B cell (primary cell): ENCODE measurements around the gene ANOS1. TPM values are rescaled to one million over a fixed set of nuclear protein-coding genes. Genes with fewer than 3 reads are reported as not detected.
"Not testable (repeated sequence)": the region's sequence is repeated elsewhere in the genome, so short reads cannot be mapped to it uniquely, and the experiment has no call there.

ENCODE experiments used
- ATAC-seq: fragments of 200-7000 bp; cut with Tn5 transposase; one replicate; pipeline ENCODE4 v1.10.0; 2021; ENCODE audit warnings: low read depth, mild to moderate bottlenecking, moderate number of reproducible peaks, moderate library complexity
- CTCF ChIA-PET: fragments of 350-600 bp; sonication (Branson Sonifier 250); formaldehyde crosslinking; loops from one replicate; lab custom pipeline; 2021; ENCODE audit warnings: antibody characterized with exemption, inconsistent platforms; lab: Charles Lee
- POLR2A ChIA-PET: fragments of 350-600 bp; sonication (Branson Sonifier 250); formaldehyde crosslinking; loops from one replicate; lab custom pipeline; 2021; ENCODE audit warnings: antibody characterized with exemption; lab: Charles Lee
- DNase-seq: peaks from one replicate; pipeline ENCODE4 v3.0.0; 2013
- H2AFZ ChIP-seq: 2 replicates; pipeline ENCODE4 v1.6.1; 2012; ENCODE audit warnings: mild to moderate bottlenecking, low read depth, low read length; ENCODE audit not compliant: insufficient read depth, poor library complexity, severe bottlenecking
- H3K27ac ChIP-seq, 2 donors: 1 replicate in 1 of 2; 2 replicates in 1 of 2; pipeline ENCODE4 v1.5.1; 2012 to 2013; ENCODE audit warnings: low read length in 2 of 2, mild to moderate bottlenecking in 2 of 2, moderate library complexity in 1 of 2
- H3K27me3 ChIP-seq, 4 experiments: fragments of 200-600 bp in 1 of 4; sonication (generic) in 1 of 4; replicated peaks in 1 of 4; 1 replicate in 2 of 4; 2 replicates in 2 of 4; pipeline versions ENCODE4 v1.6.1 to v1.7.0; 2013 to 2016; ENCODE audit warnings: low read length in 3 of 4, mild to moderate bottlenecking in 2 of 4, mixed read lengths in 1 of 4, moderate library complexity in 1 of 4; ENCODE audit not compliant: insufficient read depth in 4 of 4, control insufficient read depth in 3 of 4; ENCODE audit errors: control extremely low read depth in 1 of 4
- H3K36me3 ChIP-seq, 2 experiments: replicated peaks in 1 of 2; 1 replicate in 1 of 2; 2 replicates in 1 of 2; pipeline versions ENCODE4 v1.6.1 to v1.7.1; 2013; ENCODE audit warnings: low read length in 1 of 2; ENCODE audit not compliant: insufficient read depth in 2 of 2, control insufficient read depth in 1 of 2; ENCODE audit errors: control extremely low read depth in 1 of 2, extremely low read depth in 1 of 2
- H3K4me1 ChIP-seq, 2 donors: fragments of 200-600 bp in 1 of 2; sonication (generic) in 1 of 2; 1 replicate in 1 of 2; 2 replicates in 1 of 2; pipeline versions ENCODE4 v1.5.1 to v1.6.1; 2013 to 2017; ENCODE audit warnings: low read length in 2 of 2; ENCODE audit not compliant: control insufficient read depth in 2 of 2, insufficient read depth in 2 of 2
- H3K4me2 ChIP-seq: replicated peaks from 2 replicates; pipeline ENCODE3; 2012; ENCODE audit warnings: mild to moderate bottlenecking, low read depth, low read length; ENCODE audit not compliant: poor library complexity, severe bottlenecking
- H3K4me3 ChIP-seq, 5 experiments: fragments of 200-600 bp in 1 of 5; sonication (generic) in 1 of 5; 1 replicate in 3 of 5; 2 replicates in 2 of 5; pipeline versions ENCODE4 v1.5.1 to v1.7.0; 2011 to 2016; ENCODE audit warnings: low read length in 4 of 5, mild to moderate bottlenecking in 4 of 5, low read depth in 2 of 5, control low read depth in 1 of 5, moderate library complexity in 1 of 5; ENCODE audit not compliant: insufficient read depth in 1 of 5; ENCODE audit errors: control extremely low read depth in 1 of 5, extremely low read depth in 1 of 5
- H3K79me2 ChIP-seq: fragments of 200-600 bp; sonication (generic); one replicate; pipeline ENCODE4 v1.6.0; 2016; ENCODE audit warnings: low read length; ENCODE audit not compliant: control insufficient read depth, insufficient read depth
- H3K9ac ChIP-seq: fragments of 200-600 bp; sonication (generic); 2 replicates; pipeline ENCODE4 v1.6.1; 2017; ENCODE audit warnings: mild to moderate bottlenecking, low read length, moderate library complexity
- H3K9me3 ChIP-seq, 3 donors: one replicate each; pipeline versions ENCODE4 v1.6.1 to v1.7.1; 2013; ENCODE audit warnings: low read length in 2 of 3; ENCODE audit not compliant: control insufficient read depth in 2 of 3, insufficient read depth in 1 of 3; ENCODE audit errors: control extremely low read depth in 1 of 3
- H4K20me1 ChIP-seq: 2 replicates; pipeline ENCODE4 v1.6.0; 2012; ENCODE audit warnings: mild to moderate bottlenecking, low read length; ENCODE audit not compliant: insufficient read depth, control insufficient read depth, poor library complexity, severe bottlenecking
- H3K27ac Mint-ChIP-seq: one replicate; pipeline ENCODE4 v1.8.0; 2021; ENCODE audit warnings: mixed read lengths
- H3K27me3 Mint-ChIP-seq: one replicate; pipeline ENCODE4 v1.8.0; 2021; ENCODE audit warnings: mixed read lengths
- H3K4me1 Mint-ChIP-seq: one replicate; pipeline ENCODE4 v1.8.0; 2021; ENCODE audit warnings: mixed read lengths
- H3K4me3 Mint-ChIP-seq: one replicate; pipeline ENCODE4 v1.8.0; 2021; ENCODE audit warnings: mixed read lengths
- H3K9me3 Mint-ChIP-seq: one replicate; pipeline ENCODE4 v1.8.0; 2022; ENCODE audit warnings: mixed read lengths; ENCODE audit not compliant: insufficient read depth
- EZH2 ChIP-seq: IDR thresholded peaks from 2 replicates; pipeline ENCODE4 v1.6.1; 2012; ENCODE audit warnings: borderline replicate concordance, low read depth, mild to moderate bottlenecking, moderate library complexity, low read length; ENCODE audit not compliant: insufficient read depth, poor library complexity, severe bottlenecking
- whole genome bisulfite sequencing: methylation state at CpG from one replicate; pipeline ENCODE4 v1.1.5; 2013; ENCODE audit warnings: missing lambda C conversion rate; ENCODE audit not compliant: insufficient coverage; 5-methylcytosine and 5-hydroxymethylcytosine counted together
- intact Hi-C: fragments of 100-400 bp; cut with micrococcal nuclease; formaldehyde crosslinking; loops from one replicate; pipeline ENCODE4 v1.10.0; 2022
- polyA plus RNA-seq: library from polyadenylated mRNA; depleted of rRNA; stranded (reverse); fragments of >200 nt; gene quantifications from 2 replicates; pipeline ENCODE4 v1.2.3, GENCODE V29; 2012
- total RNA-seq, 2 donors: library from RNA; stranded (reverse); fragments of 120-200 nt in 1 of 2; gene quantifications; 1 replicate in 1 of 2; 2 replicates in 1 of 2; pipeline versions ENCODE4 v1.2.3 to v1.2.4, GENCODE V29; 2013 to 2022

The ANOS1 gene
- total and polyA plus RNA-seq, 2 donors (not counting 1 experiment from before 2014, with no cell fraction given) = 0.10 TPM; not detected in 1

DNA sequence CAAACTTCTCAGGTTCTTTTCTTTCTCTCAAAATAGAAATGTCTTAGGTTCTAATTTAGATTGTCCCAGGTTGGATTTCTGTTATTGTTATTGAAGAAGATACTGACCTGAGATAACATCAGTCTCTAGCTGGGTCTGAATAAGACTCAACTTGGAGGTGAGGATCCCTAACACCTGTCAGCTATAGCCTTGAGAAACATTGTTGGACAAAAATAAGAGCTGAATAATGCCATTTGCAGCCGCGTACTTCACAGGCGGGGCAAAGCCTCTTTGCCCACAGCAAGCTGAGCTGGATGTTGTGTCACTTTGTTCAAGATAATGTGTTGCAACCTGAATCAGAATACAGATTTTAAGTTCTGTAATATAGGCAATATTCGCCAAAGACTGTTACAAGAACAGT is 231.7 kb downstream of the ANOS1 start:
- Histone ChIP-seq H3K9ac (no peak overlapping the region), H3K9me3 (no peaks in the 10 kb centered on the region), H3K4me3 (no peak overlapping the region), H2AFZ (no peak overlapping the region), H3K4me1 (no peaks in the 10 kb centered on the region), H3K27ac (no peak overlapping the region), H4K20me1 (no peaks in the 10 kb centered on the region), H3K79me2 (no peaks in the 10 kb centered on the region), H3K4me2 (no peak overlapping the region), H3K27me3 (no peaks in the 10 kb centered on the region), H3K36me3 (no peaks in the 10 kb centered on the region)
- Mint-ChIP-seq H3K4me1 (no peaks in the 10 kb centered on the region), H3K9me3 (no peaks in the 10 kb centered on the region), H3K27ac (no peak overlapping the region), H3K27me3 (no peaks in the 10 kb centered on the region), H3K4me3 (no peak overlapping the region)
- DNase-seq (no peak), ATAC-seq (no peak)
- intact Hi-C loops = no loop called here
- CTCF ChIA-PET = no interaction called here
- POLR2A ChIA-PET = no interaction called here
- 93% methylated on average over 3 of the region's 4 CpGs for WGBS
- TF ChIP-seq EZH2 = no peak

DNA sequence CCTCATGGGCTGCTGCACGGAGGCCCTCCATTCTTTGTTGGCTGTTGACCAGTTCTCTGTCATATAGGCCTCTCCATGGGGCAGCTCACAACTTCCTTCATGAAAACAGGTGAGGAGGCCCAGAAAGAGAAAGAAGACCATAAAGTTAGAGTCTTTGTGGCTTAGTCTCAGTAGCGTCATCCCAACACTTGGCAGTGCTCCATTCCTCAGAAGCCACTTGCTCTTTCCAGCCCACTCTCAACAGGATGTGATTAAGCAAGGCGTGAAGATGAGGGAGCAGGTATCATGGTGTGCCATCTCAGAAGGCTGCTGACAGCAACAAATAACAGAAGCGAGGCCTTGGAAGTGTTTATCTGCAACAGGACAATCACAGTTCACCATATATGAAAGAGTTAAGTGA is 236.9 kb downstream of the ANOS1 start:
- H3K4me2 ChIP-seq, H3K27ac Mint-ChIP-seq, intact Hi-C loops, H3K27me3 ChIP-seq, ATAC-seq, DNase-seq, H3K79me2 ChIP-seq, H3K27ac ChIP-seq, H3K4me1 ChIP-seq, H3K9ac ChIP-seq, H3K4me3 ChIP-seq, H3K9me3 Mint-ChIP-seq, POLR2A ChIA-PET, H3K4me1 Mint-ChIP-seq, H4K20me1 ChIP-seq, H3K36me3 ChIP-seq, CTCF ChIA-PET, H3K9me3 ChIP-seq, H2AFZ ChIP-seq, H3K4me3 Mint-ChIP-seq, H3K27me3 Mint-ChIP-seq: not testable (repeated sequence)
- no CpG with 5 or more reads among the region's 4 CpGs for WGBS
